Esophagus muscularis mucosa (tissue), 4 donors: ENCODE measurements around the gene CDC42BPA. TPM values are rescaled to one million over a fixed set of nuclear protein-coding genes. Genes with fewer than 3 reads are reported as not detected.
"Not testable (repeated sequence)": the region's sequence is repeated elsewhere in the genome, so short reads cannot be mapped to it uniquely, and the experiment has no call there.

Experiments used
- DNase-seq: peaks from one replicate; pipeline ENCODE4 v3.0.0-alpha.2; 2017; ENCODE audit errors: extremely low spot score
- H3K27ac ChIP-seq, 4 donors: fragments of 200-600 bp; sonication (generic); replicated peaks in 1 of 4; 1 replicate in 3 of 4; 2 replicates in 1 of 4; pipeline ENCODE4 v1.5.1; 2016 to 2019; ENCODE audit warnings: mild to moderate bottlenecking in 1 of 4
- H3K27me3 ChIP-seq, 4 donors: fragments of 200-600 bp; sonication (generic); one replicate each; pipeline versions ENCODE4 v1.5.1 to v1.6.0; 2016 to 2019
- H3K36me3 ChIP-seq, 4 donors: fragments of 200-600 bp; sonication (generic); one replicate each; pipeline ENCODE4 v1.5.1; 2016 to 2019
- H3K4me1 ChIP-seq, 4 donors: fragments of 200-600 bp; sonication (generic); one replicate each; pipeline ENCODE4 v1.5.1; 2016 to 2019
- H3K4me3 ChIP-seq, 4 donors: fragments of 200-600 bp; sonication (generic); 1 replicate in 2 of 4; 2 replicates in 2 of 4; pipeline ENCODE4 v1.5.1; 2016 to 2019; ENCODE audit warnings: mild to moderate bottlenecking in 4 of 4, moderate library complexity in 1 of 4
- H3K9me3 ChIP-seq, 4 donors: fragments of 200-600 bp; sonication (generic); 1 replicate in 3 of 4; 2 replicates in 1 of 4; pipeline ENCODE4 v1.5.1; 2016 to 2019
- CTCF ChIP-seq, 3 experiments: fragments of 200-600 bp in 2 of 3; fragments of 450-650 bp in 1 of 3; sonication (generic) in 2 of 3; IDR thresholded peaks; one replicate each; pipeline ENCODE4 v1.5.1; 2017 to 2019; ENCODE audit warnings: antibody characterized with exemption in 3 of 3, mild to moderate bottlenecking in 2 of 3, moderate library complexity in 1 of 3
- EP300 ChIP-seq: sonication (generic); formaldehyde crosslinking; IDR thresholded peaks from one replicate; pipeline ENCODE4 v1.6.1; 2017; ENCODE audit warnings: antibody characterized with exemption
- POLR2A ChIP-seq: fragments of 450-650 bp; IDR thresholded peaks from one replicate; pipeline ENCODE4 v1.6.1; 2017; ENCODE audit warnings: antibody characterized with exemption, moderate library complexity, mild to moderate bottlenecking, low read depth
- POLR2AphosphoS5 ChIP-seq, 2 donors: sonication (generic); formaldehyde crosslinking; IDR thresholded peaks; one replicate each; pipeline ENCODE4 v1.6.1; 2017; ENCODE audit warnings: antibody characterized with exemption in 2 of 2
- WGBS: methylation state at CpG from one replicate; pipeline ENCODE4 v1.1.5; 2018; 5-methylcytosine and 5-hydroxymethylcytosine counted together
- intact Hi-C: fragments of 100-400 bp; cut with DNase I; formaldehyde crosslinking; loops from one replicate; pipeline ENCODE4 v1.15.1; 2023
- total RNA-seq, 4 donors: library from RNA; depleted of rRNA; stranded (reverse); fragments of >200 nt; gene quantifications; one replicate each; pipeline versions ENCODE4 v1.1.0 to v1.2.1, GENCODE V29; 2016

CDC42BPA gene
- total RNA-seq, 4 donors from 2014 or later: 59.5 to 72.2 (median 69.7) TPM

GRCh38 chr1:227003165-227003564, 315.1 kb downstream of the CDC42BPA start:
- intact Hi-C loops: no loop called here
- peaks cover 13 to 49% (median 46%) of the 10 kb centered on the region in 4 donors for H3K36me3 ChIP-seq
- H3K27ac ChIP-seq: no peak overlapping the region
- no peak for TF ChIP-seq POLR2AphosphoS5 (IDR thresholded peaks at IDR 0.05)
- TF ChIP-seq EP300: no peak
- no peak for TF ChIP-seq POLR2A
- TF ChIP-seq CTCF (IDR thresholded peaks at IDR 0.05): no peak
- no peak for DNase-seq
- no peaks in the 10 kb centered on the region for H3K27me3 ChIP-seq
- WGBS: 98% methylated on average over 8 of the region's 8 CpGs
- H3K4me3 ChIP-seq: no peak overlapping the region
- no peaks in the 10 kb centered on the region for H3K4me1 ChIP-seq
- H3K9me3 ChIP-seq: no peaks in the 10 kb centered on the region

- Histone ChIP-seq H3K4me3 (no peak overlapping the region), H3K36me3 (peaks cover 13 to 52% (median 46%) of the 10 kb centered on the region in 4 donors), H3K4me1 (no peaks in the 10 kb centered on the region), H3K27ac (no peak overlapping the region), H3K27me3 (no peaks in the 10 kb centered on the region), H3K9me3 (no peaks in the 10 kb centered on the region)
- intact Hi-C loops: no loop called here
- TF ChIP-seq POLR2AphosphoS5 (IDR thresholded peaks at IDR 0.05) (no peak), EP300 (no peak), CTCF (IDR thresholded peaks at IDR 0.05) (no peak), POLR2A (no peak)
- 62% methylated on average over 1 of the region's 3 CpGs for WGBS
- DNase-seq: no peak
Observed at GRCh38 chr1:227002531-227003049, 315.7 kb downstream of the CDC42BPA start.

GRCh38 chr1:226999579-226999978, 318.7 kb downstream of the CDC42BPA start:
- H3K27ac ChIP-seq, intact Hi-C loops, H3K4me3 ChIP-seq, H3K4me1 ChIP-seq, H3K9me3 ChIP-seq, DNase-seq, H3K27me3 ChIP-seq: not testable (repeated sequence)
- 100% methylated on average over 2 of the region's 2 CpGs for WGBS
- peaks cover 12 to 53% (median 39%) of the 10 kb centered on the region in 4 donors for H3K36me3 ChIP-seq

- Histone ChIP-seq H3K4me3 (no peak overlapping the region), H3K9me3 (no peaks in the 10 kb centered on the region), H3K36me3 (peaks cover 0 to 35% (median 19%) of the 10 kb centered on the region in 4 donors), H3K27me3 (no peaks in the 10 kb centered on the region), H3K27ac (no peak overlapping the region), H3K4me1 (peaks cover 16 to 19% (median 18%) of the 10 kb centered on the region in 4 donors)
- intact Hi-C loops: no loop called here
- WGBS: 83% methylated on average over 13 of the region's 13 CpGs
- no peak for DNase-seq
- TF ChIP-seq POLR2AphosphoS5 (IDR thresholded peaks at IDR 0.05) (no peak), EP300 (no peak), POLR2A (no peak), CTCF (IDR thresholded peaks at IDR 0.05) (no peak)
Observed at GRCh38 chr1:226995365-226996332, 322.6 kb downstream of the CDC42BPA start.

- no peaks in the 10 kb centered on the region for H3K27me3 ChIP-seq
- H3K9me3 ChIP-seq: no peaks in the 10 kb centered on the region
- no peak for DNase-seq
- H3K27ac ChIP-seq: peak overlapping the region in 3 of 4 donors; percentile 61 to 71 (median 67)
- TF ChIP-seq EP300 (no peak), CTCF (IDR thresholded peaks at IDR 0.05) (no peak), POLR2A (no peak), POLR2AphosphoS5 (IDR thresholded peaks at IDR 0.05) (no peak)
- WGBS: 90% methylated on average over 18 of the region's 18 CpGs
- peaks cover 22 to 27% (median 26%) of the 10 kb centered on the region in 4 donors for H3K4me1 ChIP-seq
- H3K4me3 ChIP-seq: no peak overlapping the region
- intact Hi-C loops: no loop called here
- peaks cover 0 to 32% (median 17%) of the 10 kb centered on the region in 4 donors for H3K36me3 ChIP-seq
Observed at GRCh38 chr1:226994586-226995364, 323.5 kb downstream of the CDC42BPA start.
